Transverse colon (tissue), 4 donors: ENCODE measurements around the gene SDSL. TPM values are rescaled to one million over a fixed set of nuclear protein-coding genes. Genes with fewer than 3 reads are reported as not detected.

ENCODE experiments used
- DNase-seq: peaks from one replicate; pipeline ENCODE4 v3.0.0-alpha.2; 2019
- H3K27ac ChIP-seq, 4 donors: fragments of 200-600 bp; sonication (generic); 2 replicates each; pipeline ENCODE4 v1.5.1; 2016 to 2018; ENCODE audit warnings: inconsistent platforms in 4 of 4
- H3K27me3 ChIP-seq: fragments of 200-600 bp; sonication (generic); 2 replicates; pipeline ENCODE4 v1.5.1; 2017; ENCODE audit warnings: inconsistent platforms
- H3K36me3 ChIP-seq, 4 donors: fragments of 200-600 bp; sonication (generic); 2 replicates each; pipeline ENCODE4 v1.5.1; 2017 to 2019; ENCODE audit warnings: inconsistent platforms in 4 of 4
- H3K4me1 ChIP-seq, 4 donors: fragments of 200-600 bp; sonication (generic); 2 replicates each; pipeline ENCODE4 v1.5.1; 2017 to 2020; ENCODE audit warnings: inconsistent platforms in 4 of 4
- H3K4me3 ChIP-seq, 4 donors: fragments of 200-600 bp; sonication (generic); 1 replicate in 1 of 4; 2 replicates in 3 of 4; pipeline versions ENCODE4 v1.5.1 to v1.6.1; 2017 to 2019; ENCODE audit warnings: inconsistent platforms in 4 of 4
- H3K9me3 ChIP-seq, 2 donors: fragments of 200-600 bp; sonication (generic); 2 replicates each; pipeline ENCODE4 v1.5.1; 2017 to 2019; ENCODE audit warnings: inconsistent platforms in 2 of 2
- EP300 ChIP-seq: sonication (generic); formaldehyde crosslinking; IDR thresholded peaks from one replicate; pipeline ENCODE4 v1.6.1; 2017; ENCODE audit warnings: antibody characterized with exemption, low read depth
- POLR2A ChIP-seq: fragments of 450-650 bp; IDR thresholded peaks from one replicate; pipeline ENCODE4 v1.6.1; 2016; ENCODE audit warnings: antibody characterized with exemption, mild to moderate bottlenecking, moderate library complexity
- POLR2AphosphoS5 ChIP-seq, 3 donors: sonication (generic); formaldehyde crosslinking; IDR thresholded peaks; one replicate each; pipeline ENCODE4 v1.6.1; 2016; ENCODE audit warnings: antibody characterized with exemption in 3 of 3
- WGBS, 2 donors: methylation state at CpG; one replicate each; pipeline ENCODE4 v1.1.5; 2018; ENCODE audit warnings: low coverage in 1 of 2; 5-methylcytosine and 5-hydroxymethylcytosine counted together
- in situ Hi-C, 4 donors: fragments of 200-750 bp; cut with MboI; loops; one replicate each; pipeline versions ENCODE4 v1.15.0 to v1.15.1; 2017; ENCODE audit warnings: low sequenced_read_pairs in 3 of 4, low pct_ligation_motif_present in 1 of 4, low pct_unique_long_range_greater_than_20kb in 1 of 4
- intact Hi-C: fragments of 100-400 bp; cut with DNase I; formaldehyde crosslinking; loops from one replicate; pipeline ENCODE4 v1.15.1; 2023; ENCODE audit warnings: low total_unique reads
- total RNA-seq, 4 donors: library from RNA; depleted of rRNA; stranded (reverse); fragments of >200 nt; gene quantifications; one replicate each; pipeline ENCODE4 v1.1.0, GENCODE V29; 2016
- TF ChIP-seq, protein P1 (sequence below), 5 experiments: fragments of 200-600 bp in 3 of 5; fragments of 450-650 bp in 2 of 5; sonication (generic) in 3 of 5; IDR thresholded peaks; 1 replicate in 2 of 5; 2 replicates in 3 of 5; pipeline ENCODE4 v1.5.1; 2016 to 2017; ENCODE audit warnings: antibody characterized with exemption in 5 of 5, inconsistent platforms in 3 of 5, mild to moderate bottlenecking in 2 of 5, moderate library complexity in 1 of 5

Gene SDSL
- total RNA-seq, 4 donors from 2014 or later = 7.4 to 16.8 (median 13.1) TPM

DNA sequence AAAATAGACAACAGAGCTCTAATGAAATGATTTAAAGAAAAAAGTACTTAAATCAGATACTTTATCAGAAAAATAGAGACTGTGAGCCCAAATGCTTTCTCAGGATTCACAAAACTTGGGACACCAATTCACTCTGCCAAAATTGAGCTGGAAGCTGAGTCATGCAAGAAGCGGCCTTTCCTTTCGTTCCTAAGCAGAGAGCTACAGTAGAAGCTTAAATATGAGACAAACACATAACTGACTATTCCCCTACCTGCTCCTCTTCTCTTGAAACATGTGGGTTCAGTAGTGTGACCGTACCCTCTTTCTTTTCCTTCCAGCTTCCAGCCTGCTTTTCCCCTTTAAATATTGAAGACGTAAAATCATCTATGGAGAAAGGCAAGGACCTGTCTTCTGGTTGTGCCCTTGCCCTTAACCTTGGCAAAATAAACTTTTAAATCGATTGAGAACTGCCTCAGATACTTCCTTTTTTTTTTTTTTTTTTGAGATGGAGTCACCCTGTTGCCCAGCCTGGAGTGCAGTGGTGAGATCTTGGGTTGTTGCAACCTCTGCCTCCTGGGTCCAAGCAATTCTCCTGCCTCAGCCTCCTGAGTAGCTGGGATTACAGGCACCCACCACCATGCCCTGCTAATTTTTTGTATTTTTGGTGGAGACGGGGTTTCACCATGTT lies 14.1 kb upstream of the SDSL start:
- Histone ChIP-seq H3K27me3 (no peaks in the 10 kb centered on the region), H3K27ac (no peak overlapping the region), H3K4me3 (no peak overlapping the region), H3K36me3 (no peaks in the 10 kb centered on the region), H3K9me3 (no peaks in the 10 kb centered on the region), H3K4me1 (peaks cover 0 to 4% (median 0%) of the 10 kb centered on the region in 4 donors)
- intact Hi-C loops (no loop called here), in situ Hi-C loops (no loop called here)
- 66 to 70% methylated on average over 4 to 6 of the region's 6 CpGs for WGBS, 2 donors
- TF ChIP-seq, protein P1, sequence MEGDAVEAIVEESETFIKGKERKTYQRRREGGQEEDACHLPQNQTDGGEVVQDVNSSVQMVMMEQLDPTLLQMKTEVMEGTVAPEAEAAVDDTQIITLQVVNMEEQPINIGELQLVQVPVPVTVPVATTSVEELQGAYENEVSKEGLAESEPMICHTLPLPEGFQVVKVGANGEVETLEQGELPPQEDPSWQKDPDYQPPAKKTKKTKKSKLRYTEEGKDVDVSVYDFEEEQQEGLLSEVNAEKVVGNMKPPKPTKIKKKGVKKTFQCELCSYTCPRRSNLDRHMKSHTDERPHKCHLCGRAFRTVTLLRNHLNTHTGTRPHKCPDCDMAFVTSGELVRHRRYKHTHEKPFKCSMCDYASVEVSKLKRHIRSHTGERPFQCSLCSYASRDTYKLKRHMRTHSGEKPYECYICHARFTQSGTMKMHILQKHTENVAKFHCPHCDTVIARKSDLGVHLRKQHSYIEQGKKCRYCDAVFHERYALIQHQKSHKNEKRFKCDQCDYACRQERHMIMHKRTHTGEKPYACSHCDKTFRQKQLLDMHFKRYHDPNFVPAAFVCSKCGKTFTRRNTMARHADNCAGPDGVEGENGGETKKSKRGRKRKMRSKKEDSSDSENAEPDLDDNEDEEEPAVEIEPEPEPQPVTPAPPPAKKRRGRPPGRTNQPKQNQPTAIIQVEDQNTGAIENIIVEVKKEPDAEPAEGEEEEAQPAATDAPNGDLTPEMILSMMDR (IDR thresholded peaks at IDR 0.05) = no peak
- TF ChIP-seq EP300 (no peak), POLR2A (no peak), POLR2AphosphoS5 (IDR thresholded peaks at IDR 0.05) (no peak)
- no peak for DNase-seq

DNA sequence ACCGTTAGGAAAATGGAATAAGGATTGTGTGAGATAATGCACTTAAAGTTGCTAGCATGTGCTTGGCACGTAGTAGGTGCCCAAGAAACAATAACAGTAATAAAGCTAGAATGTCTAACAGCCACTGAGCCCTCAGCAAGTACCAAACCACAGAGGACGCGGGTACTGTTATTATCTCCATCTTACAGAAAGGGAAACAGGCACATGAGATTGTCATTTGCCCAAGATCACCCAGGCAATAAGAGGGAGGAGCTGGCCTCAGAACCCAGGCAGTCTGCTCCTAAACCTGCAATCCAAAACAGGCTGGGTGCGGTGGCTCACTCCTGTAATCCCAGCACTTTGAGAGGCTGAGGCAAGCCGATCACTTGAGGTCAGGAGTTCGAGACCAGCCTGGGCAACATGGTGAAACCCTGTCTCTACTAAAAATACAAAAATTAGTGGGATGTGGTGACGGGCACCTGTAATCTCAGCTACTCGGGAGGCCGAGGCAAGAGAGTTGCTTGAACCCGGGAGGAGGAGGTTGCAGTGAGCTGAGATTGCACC lies 13.4 kb upstream of the SDSL start:
- no peak for DNase-seq
- TF ChIP-seq POLR2A (no peak), POLR2AphosphoS5 (IDR thresholded peaks at IDR 0.05) (no peak), EP300 (no peak)
- TF ChIP-seq, protein P1 (IDR thresholded peaks at IDR 0.05) = no peak
- in situ Hi-C loops = no loop called here
- Histone ChIP-seq H3K27me3 (peaks cover 3% of the 10 kb centered on the region), H3K27ac (no peak overlapping the region), H3K36me3 (no peaks in the 10 kb centered on the region), H3K4me1 (peaks cover 0 to 4% (median 0%) of the 10 kb centered on the region in 4 donors), H3K4me3 (no peak overlapping the region), H3K9me3 (no peaks in the 10 kb centered on the region)
- intact Hi-C loops = no loop called here
- 84 to 85% methylated on average over 5 to 11 of the region's 11 CpGs for WGBS, 2 donors

DNA sequence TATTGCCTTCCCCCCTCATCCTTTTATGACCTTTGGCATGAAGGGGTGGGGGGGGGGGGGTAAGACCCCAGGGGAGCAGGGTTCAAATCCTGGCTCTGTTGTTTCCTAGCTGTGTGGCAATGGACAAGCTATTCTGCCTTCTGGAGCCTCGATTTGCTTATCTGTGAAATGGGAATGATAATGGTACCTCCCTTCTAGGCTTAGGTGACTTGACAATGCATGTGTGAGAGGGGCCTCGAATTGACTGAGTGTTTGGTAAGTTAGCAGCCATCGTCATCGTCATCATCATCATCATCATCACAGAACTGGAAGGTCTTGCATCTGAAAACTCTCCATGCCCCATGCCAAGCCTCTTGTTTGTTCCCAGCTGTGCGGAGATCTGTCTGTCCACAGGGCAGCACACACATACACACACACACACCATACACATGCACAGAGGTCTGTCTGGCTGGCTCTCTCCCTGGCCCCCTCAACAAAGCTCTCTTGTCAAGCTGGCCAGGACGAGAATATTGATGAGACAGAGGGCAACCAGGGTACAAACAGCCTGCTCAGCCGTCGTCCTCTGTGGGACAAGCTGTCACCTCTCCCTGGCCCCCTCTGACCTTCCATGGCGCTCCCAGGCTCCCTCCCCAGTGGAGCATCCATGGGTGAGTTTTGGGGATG lies 12.6 kb upstream of the SDSL start:
- intact Hi-C loops (no loop called here), in situ Hi-C loops (no loop called here)
- no peak for DNase-seq
- H3K4me1 ChIP-seq = no peaks in the 10 kb centered on the region
- 63 to 71% methylated on average over 4 to 9 of the region's 9 CpGs for WGBS, 2 donors
- H3K4me3 ChIP-seq = no peak overlapping the region
- H3K27ac ChIP-seq = no peak overlapping the region
- no peaks in the 10 kb centered on the region for H3K9me3 ChIP-seq
- H3K27me3 ChIP-seq = peaks cover 6% of the 10 kb centered on the region
- TF ChIP-seq, protein P1 (IDR thresholded peaks at IDR 0.05) = no peak
- no peak for TF ChIP-seq POLR2AphosphoS5 (IDR thresholded peaks at IDR 0.05)
- no peak for TF ChIP-seq EP300
- TF ChIP-seq POLR2A = no peak
- H3K36me3 ChIP-seq = no peaks in the 10 kb centered on the region

DNA sequence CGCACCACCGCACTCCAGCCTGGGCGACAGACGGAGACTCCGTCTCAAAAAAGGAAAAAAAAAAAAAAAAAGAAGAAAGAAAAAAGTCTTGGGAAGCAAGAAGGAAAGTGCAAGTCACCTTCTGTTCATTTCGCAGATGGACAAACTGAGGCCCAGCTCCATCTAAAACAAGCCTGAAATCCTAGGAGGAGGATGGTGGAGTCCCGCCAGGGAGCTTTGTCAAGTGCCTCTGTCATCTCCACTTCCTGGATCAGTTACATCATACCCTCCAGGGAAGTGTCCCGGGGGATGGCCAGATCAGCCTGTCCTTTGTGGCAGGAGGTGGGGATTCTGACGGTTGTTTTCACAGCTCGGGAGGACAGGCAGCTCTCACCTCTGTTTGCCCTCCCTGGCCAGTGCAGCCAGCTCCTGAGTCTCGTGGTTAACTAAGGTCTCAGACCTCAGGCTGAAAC lies 8.7 kb upstream of the SDSL start:
- peaks cover 0 to 4% (median 0%) of the 10 kb centered on the region in 4 donors for H3K4me1 ChIP-seq
- no peak overlapping the region for H3K27ac ChIP-seq
- WGBS, 2 donors = 69 to 93% methylated on average over 6 to 11 of the region's 11 CpGs
- peaks cover 6% of the 10 kb centered on the region for H3K27me3 ChIP-seq
- no peak for TF ChIP-seq EP300
- TF ChIP-seq, protein P1 (IDR thresholded peaks at IDR 0.05) = no peak
- no peak for TF ChIP-seq POLR2A
- no peak for TF ChIP-seq POLR2AphosphoS5 (IDR thresholded peaks at IDR 0.05)
- peak; percentile 15 for DNase-seq
- intact Hi-C loops = no loop called here
- in situ Hi-C loops = no loop called here
- no peaks in the 10 kb centered on the region for H3K36me3 ChIP-seq
- H3K9me3 ChIP-seq = no peaks in the 10 kb centered on the region
- no peak overlapping the region for H3K4me3 ChIP-seq
